GM19452 (cell line): ENCODE measurements around the gene STON1.
"Not testable (repeated sequence)": the region's sequence is repeated elsewhere in the genome, so short reads cannot be mapped to it uniquely, and the experiment has no call there.

Source experiments
- ATAC-seq: cut with Tn5 transposase; IDR thresholded peaks from one replicate; pipeline ENCODE4 v1.9.1; 2021; ENCODE audit not compliant: unreplicated experiment

The STON1 gene

GRCh38 chr2:48527226-48527885, 2.6 kb upstream of the STON1 start:
- no peak for ATAC-seq

GRCh38 chr2:48528431-48528830, 1.5 kb upstream of the STON1 start:
- no peak for ATAC-seq

GRCh38 chr2:48529194-48529593, 760 bp upstream of the STON1 start:
- ATAC-seq, result no peak

GRCh38 chr2:48529676-48530032, 300 bp upstream of the STON1 start:
- peak; percentile 25 for ATAC-seq

GRCh38 chr2:48531141-48531648, 1.2 kb downstream of the STON1 start:
- ATAC-seq, result no peak

- ATAC-seq, result no peak
Measured at GRCh38 chr2:48532174-48532573, 2.2 kb downstream of the STON1 start.

GRCh38 chr2:48532824-48533223, 2.9 kb downstream of the STON1 start:
- no peak for ATAC-seq

GRCh38 chr2:48534781-48535180, 4.8 kb downstream of the STON1 start:
- ATAC-seq, result no peak

GRCh38 chr2:48540237-48540935, 10.4 kb downstream of the STON1 start:
- ATAC-seq, result no peak

GRCh38 chr2:48541666-48542389, 11.9 kb downstream of the STON1 start:
- no peak for ATAC-seq

- no peak for ATAC-seq
Measured at GRCh38 chr2:48543895-48544294, 13.9 kb downstream of the STON1 start.

GRCh38 chr2:48545244-48545643, 15.3 kb downstream of the STON1 start:
- no peak for ATAC-seq

- ATAC-seq, result no peak
Measured at GRCh38 chr2:48548840-48549239, 18.9 kb downstream of the STON1 start.

- no peak for ATAC-seq
Measured at GRCh38 chr2:48549972-48550371, 20.0 kb downstream of the STON1 start.

- no peak for ATAC-seq
Measured at GRCh38 chr2:48551548-48551947, 21.6 kb downstream of the STON1 start.

GRCh38 chr2:48555071-48555470, 25.1 kb downstream of the STON1 start:
- ATAC-seq, result not testable (repeated sequence)

GRCh38 chr2:48558456-48558855, 28.5 kb downstream of the STON1 start:
- no peak for ATAC-seq

- no peak for ATAC-seq
Measured at GRCh38 chr2:48560546-48561209, 30.7 kb downstream of the STON1 start.

- ATAC-seq, result no peak
Measured at GRCh38 chr2:48562281-48562680, 32.3 kb downstream of the STON1 start.

GRCh38 chr2:48566592-48567310, 36.8 kb downstream of the STON1 start:
- ATAC-seq, result no peak

GRCh38 chr2:48567671-48568070, 37.7 kb downstream of the STON1 start:
- ATAC-seq, result no peak
